Epithelial cell of proximal tubule (primary cell): ENCODE measurements around the gene ZNF394. TPM values are rescaled to one million over a fixed set of nuclear protein-coding genes. Genes with fewer than 3 reads are reported as not detected.

Experiments
- DNase-seq: peaks from one replicate; pipeline ENCODE4 v3.0.0-alpha.2; 2011; ENCODE audit warnings: low read depth
- H3K4me3 ChIP-seq: 2 replicates; pipeline ENCODE4 v1.5.1; 2011; ENCODE audit warnings: low read depth, mild to moderate bottlenecking, low read length
- total RNA-seq: library from RNA; depleted of rRNA; stranded (reverse); fragments of >200 nt; gene quantifications from 2 replicates; pipeline ENCODE4 v1.2.3, GENCODE V29; 2015
- TF ChIP-seq, protein P1 (sequence below): conservative IDR thresholded peaks from 2 replicates; pipeline ENCODE4 v1.5.1; 2012; ENCODE audit warnings: low read depth, mild to moderate bottlenecking, low read length

The ZNF394 gene
- total RNA-seq, 1 donor from 2014 or later: 15.7 TPM

DNA sequence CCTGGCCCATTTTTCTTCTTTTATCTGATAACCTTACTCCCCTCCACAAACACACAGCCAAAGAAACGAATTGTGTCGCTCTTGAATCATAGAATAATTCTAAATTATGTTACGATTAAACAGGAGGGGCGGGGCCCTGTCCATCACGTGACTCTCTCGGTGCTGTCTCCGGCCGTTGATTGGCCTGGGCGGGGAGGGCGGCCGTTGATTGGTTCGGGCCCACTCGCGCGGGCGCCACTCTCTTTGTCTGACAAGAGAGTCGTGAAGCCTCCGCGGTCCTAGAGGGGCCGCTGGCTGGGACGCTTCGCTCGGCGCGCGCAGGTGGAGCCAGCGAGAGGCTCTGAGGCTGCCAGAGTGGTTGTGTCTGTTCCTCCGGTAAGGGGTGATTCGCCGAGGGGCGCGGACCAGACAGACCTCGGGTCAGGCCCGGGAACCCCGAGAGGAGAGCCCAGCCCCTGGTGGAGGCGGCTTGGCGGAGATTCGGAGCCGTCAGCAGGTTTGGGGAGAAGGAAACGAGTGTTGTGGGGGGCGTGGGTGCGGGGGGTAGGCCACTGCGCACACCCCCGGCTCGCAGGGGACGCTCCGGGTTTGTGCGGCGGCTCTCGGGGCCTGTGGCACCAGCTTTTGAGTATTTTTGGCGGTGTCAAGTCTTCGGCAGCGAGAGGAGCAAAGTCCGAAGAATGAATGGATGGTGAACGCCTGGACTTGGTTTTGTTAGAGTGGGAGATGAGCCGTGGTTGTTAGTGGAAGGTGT lies 27.3 kb downstream of the ZNF394 start, which contains the start of gene ZNF789:
Gene ZNF789 (plus strand): TSS at position 330 of the 754 bp plus-strand sequence. CDS start 3,567 bp downstream, outside the sequence.
- TF ChIP-seq, protein P1, sequence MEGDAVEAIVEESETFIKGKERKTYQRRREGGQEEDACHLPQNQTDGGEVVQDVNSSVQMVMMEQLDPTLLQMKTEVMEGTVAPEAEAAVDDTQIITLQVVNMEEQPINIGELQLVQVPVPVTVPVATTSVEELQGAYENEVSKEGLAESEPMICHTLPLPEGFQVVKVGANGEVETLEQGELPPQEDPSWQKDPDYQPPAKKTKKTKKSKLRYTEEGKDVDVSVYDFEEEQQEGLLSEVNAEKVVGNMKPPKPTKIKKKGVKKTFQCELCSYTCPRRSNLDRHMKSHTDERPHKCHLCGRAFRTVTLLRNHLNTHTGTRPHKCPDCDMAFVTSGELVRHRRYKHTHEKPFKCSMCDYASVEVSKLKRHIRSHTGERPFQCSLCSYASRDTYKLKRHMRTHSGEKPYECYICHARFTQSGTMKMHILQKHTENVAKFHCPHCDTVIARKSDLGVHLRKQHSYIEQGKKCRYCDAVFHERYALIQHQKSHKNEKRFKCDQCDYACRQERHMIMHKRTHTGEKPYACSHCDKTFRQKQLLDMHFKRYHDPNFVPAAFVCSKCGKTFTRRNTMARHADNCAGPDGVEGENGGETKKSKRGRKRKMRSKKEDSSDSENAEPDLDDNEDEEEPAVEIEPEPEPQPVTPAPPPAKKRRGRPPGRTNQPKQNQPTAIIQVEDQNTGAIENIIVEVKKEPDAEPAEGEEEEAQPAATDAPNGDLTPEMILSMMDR: no peak
- peak; percentile 54 for DNase-seq
- peak within 1 kb of the TSS; percentile 99 for H3K4me3 ChIP-seq

DNA sequence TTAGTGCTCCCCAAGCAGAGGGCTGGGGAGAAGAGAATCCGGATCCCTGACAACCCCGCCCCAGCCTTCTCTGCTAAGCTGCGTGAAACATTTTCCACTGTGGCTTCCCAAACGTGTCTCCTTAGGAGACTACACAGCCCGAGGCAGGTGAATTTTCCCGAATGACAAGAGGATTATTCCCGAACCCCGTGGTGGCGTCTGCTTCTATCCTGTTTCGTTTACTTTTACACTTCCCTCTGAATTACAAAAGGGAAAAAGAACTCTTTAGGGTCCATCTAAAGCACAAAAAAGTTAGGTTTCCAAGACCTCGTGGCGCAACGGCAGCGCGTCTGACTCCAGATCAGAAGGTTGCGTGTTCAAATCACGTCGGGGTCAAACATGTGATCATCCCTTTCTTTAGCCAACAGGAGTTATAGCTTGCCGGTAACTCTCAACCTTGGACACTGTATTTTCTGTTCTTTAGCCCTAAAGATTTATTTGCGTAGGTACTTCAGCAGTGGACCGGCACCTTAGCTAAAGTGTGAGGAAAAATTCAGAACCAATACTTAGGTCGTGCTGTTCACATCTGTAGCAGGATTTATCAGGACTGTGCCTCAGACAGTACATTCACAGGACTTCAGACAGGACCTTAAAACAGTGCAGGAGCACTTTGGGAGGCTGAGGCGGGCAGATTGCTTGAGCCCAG lies 30.6 kb downstream of the ZNF394 start:
- no peak overlapping the region for H3K4me3 ChIP-seq
- TF ChIP-seq, protein P1: no peak
- DNase-seq: no peak

DNA sequence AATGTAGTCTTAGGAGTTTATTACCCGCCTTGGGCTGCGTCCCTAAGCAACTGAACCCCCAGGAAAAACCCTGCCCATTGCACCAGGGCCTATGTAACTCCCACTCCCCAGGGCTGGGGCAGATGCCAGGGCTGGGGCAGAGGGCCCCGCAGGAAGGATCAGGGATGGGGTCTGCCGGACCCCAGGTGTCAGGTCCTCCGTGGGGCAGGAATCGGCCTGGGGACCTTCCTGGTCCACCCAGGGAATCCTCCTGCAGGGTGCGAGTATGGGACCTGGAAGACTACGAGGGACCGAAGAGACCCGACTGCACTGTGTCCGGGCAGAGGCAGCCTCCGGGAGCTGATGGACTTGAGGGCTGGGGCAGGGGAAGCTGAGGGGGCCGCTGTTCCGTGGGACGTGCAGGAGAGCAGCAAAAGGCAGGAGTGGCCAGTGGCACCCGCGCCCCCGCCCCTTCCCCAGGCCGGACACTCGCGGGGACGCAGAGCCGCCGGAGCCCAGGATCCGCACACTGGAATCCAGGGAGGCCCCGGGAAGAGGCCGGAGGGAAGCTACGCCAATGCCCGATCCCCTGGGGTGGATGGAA lies 31.7 kb downstream of the ZNF394 start:
- TF ChIP-seq, protein P1: no peak
- DNase-seq: no peak
- H3K4me3 ChIP-seq: no peak overlapping the region

DNA sequence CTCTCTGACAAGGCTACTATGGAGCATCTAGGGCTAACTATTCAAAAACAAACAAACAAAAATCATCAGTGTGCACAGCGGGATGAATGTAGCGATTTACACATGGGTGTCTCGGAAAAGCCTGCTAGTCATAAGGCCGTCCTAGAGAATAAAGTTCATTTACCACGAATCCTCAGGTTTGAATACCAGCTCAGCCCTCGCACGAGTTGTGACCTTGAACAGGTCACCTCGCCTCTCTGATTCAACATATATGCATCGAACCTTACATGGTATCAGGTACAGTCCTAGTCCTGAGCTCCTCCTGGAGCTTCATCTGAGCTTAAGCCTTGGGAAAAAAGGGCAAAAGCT lies 34.7 kb downstream of the ZNF394 start:
- DNase-seq: no peak
- TF ChIP-seq, protein P1: no peak
- H3K4me3 ChIP-seq: peak overlapping the region; percentile 97

DNA sequence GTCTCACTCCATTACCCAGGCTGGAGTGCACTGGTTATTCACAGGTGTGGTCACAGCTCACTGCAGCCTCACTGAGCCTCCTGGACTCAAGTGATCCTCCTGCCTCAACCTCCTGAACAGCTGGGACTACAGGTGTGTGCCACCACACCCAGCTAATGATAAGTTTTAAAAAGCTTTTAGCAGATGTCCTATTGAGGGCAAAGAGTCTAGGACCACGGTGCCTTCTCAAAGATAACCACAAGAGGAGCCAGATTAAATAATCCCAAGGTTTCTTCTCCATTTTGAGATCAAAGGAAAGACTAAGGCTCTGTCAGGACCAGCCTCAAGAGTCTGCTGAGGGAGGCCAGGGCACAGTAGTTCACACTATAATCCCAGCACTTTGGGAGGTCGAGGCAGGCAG lies 38.9 kb downstream of the ZNF394 start:
- DNase-seq: no peak
- TF ChIP-seq, protein P1: peak; percentile 2
- no peak overlapping the region for H3K4me3 ChIP-seq

DNA sequence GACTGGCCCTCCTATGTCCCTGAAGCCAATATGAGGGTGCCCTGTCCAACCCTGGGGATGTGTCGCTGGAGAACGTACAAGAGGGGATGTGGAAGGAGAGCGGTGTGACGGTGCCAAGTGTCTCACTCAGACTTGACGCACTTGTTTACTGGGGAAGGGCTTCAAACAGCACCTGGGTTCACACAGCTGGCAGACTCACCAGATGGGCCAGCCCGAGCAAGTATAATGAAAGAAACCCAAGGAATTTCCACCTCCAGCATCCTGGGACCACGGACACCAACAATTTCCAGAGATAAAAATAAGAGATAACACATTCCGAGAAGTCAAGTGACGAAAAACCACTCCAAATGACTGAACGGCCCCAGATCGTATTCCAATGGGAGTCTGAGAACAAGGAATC lies 39.4 kb downstream of the ZNF394 start:
- H3K4me3 ChIP-seq: no peak overlapping the region
- TF ChIP-seq, protein P1: no peak
- no peak for DNase-seq
